Transverse colon (tissue), 4 donors: ENCODE measurements around the gene MPDU1.

ENCODE experiments used
- EP300 ChIP-seq: sonication (generic); formaldehyde crosslinking; IDR thresholded peaks from one replicate; pipeline ENCODE4 v1.6.1; 2017; ENCODE audit warnings: antibody characterized with exemption, low read depth
- POLR2A ChIP-seq: fragments of 450-650 bp; IDR thresholded peaks from one replicate; pipeline ENCODE4 v1.6.1; 2016; ENCODE audit warnings: antibody characterized with exemption, mild to moderate bottlenecking, moderate library complexity
- POLR2AphosphoS5 ChIP-seq, 3 donors: sonication (generic); formaldehyde crosslinking; IDR thresholded peaks; one replicate each; pipeline ENCODE4 v1.6.1; 2016; ENCODE audit warnings: antibody characterized with exemption in 3 of 3
- TF ChIP-seq, protein P1 (sequence below), 5 experiments: fragments of 200-600 bp in 3 of 5; fragments of 450-650 bp in 2 of 5; sonication (generic) in 3 of 5; IDR thresholded peaks; 1 replicate in 2 of 5; 2 replicates in 3 of 5; pipeline ENCODE4 v1.5.1; 2016 to 2017; ENCODE audit warnings: antibody characterized with exemption in 5 of 5, inconsistent platforms in 3 of 5, mild to moderate bottlenecking in 2 of 5, moderate library complexity in 1 of 5

DNA sequence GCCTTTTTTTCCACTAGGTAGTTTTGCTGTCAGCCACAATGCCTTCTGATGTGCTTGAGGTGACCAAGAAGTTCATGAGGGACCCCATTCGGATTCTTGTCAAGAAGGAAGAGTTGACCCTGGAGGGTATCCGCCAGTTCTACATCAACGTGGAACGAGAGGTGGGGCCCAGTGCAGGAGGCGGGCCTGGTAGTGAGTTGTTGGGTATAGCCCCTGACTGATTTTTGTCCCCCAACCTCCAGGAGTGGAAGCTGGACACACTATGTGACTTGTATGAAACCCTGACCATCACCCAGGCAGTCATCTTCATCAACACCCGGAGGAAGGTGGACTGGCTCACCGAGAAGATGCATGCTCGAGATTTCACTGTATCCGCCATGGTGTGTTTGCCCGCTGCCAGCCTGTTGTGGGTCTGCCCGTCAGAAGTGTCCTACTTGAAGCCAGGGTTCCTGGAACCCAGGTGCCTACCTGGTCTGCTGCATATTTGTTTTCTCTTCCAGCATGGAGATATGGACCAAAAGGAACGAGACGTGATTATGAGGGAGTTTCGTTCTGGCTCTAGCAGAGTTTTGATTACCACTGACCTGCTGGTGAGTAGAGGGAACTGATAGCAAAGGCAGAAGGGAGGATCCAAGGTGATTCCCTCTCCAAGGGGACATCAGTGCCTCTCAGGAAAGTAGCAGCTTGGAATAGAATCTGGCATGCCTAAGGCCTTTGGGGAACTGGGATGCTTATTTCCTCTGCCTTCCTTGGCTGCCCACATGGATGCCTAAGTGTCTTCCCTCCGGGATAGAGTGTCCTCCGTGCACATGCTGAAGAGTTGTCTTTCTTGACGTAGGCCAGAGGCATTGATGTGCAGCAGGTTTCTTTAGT is 6.1 kb upstream of the MPDU1 start:
- no peak for TF ChIP-seq POLR2A
- TF ChIP-seq, protein P1, sequence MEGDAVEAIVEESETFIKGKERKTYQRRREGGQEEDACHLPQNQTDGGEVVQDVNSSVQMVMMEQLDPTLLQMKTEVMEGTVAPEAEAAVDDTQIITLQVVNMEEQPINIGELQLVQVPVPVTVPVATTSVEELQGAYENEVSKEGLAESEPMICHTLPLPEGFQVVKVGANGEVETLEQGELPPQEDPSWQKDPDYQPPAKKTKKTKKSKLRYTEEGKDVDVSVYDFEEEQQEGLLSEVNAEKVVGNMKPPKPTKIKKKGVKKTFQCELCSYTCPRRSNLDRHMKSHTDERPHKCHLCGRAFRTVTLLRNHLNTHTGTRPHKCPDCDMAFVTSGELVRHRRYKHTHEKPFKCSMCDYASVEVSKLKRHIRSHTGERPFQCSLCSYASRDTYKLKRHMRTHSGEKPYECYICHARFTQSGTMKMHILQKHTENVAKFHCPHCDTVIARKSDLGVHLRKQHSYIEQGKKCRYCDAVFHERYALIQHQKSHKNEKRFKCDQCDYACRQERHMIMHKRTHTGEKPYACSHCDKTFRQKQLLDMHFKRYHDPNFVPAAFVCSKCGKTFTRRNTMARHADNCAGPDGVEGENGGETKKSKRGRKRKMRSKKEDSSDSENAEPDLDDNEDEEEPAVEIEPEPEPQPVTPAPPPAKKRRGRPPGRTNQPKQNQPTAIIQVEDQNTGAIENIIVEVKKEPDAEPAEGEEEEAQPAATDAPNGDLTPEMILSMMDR (IDR thresholded peaks at IDR 0.05) = no peak
- peak in 1 of 3 donors; percentile 8 for TF ChIP-seq POLR2AphosphoS5 (IDR thresholded peaks at IDR 0.05)
- TF ChIP-seq EP300 = no peak
